HG03039 (cell line): ENCODE results near the gene ASIC2.

ENCODE experiments used
- ATAC-seq: cut with Tn5 transposase; IDR thresholded peaks from one replicate; pipeline ENCODE4 v1.9.1; 2021; ENCODE audit warnings: mild to moderate bottlenecking, moderate library complexity; ENCODE audit not compliant: unreplicated experiment

ASIC2 gene

GRCh38 chr17:33288954-33289353 is 4.1 kb downstream of the ASIC2 start:
- no peak for ATAC-seq

GRCh38 chr17:33287096-33287725 is 5.9 kb downstream of the ASIC2 start:
- ATAC-seq, result no peak

- ATAC-seq, result no peak
Measured at GRCh38 chr17:33285413-33285812, 7.7 kb downstream of the ASIC2 start.

GRCh38 chr17:33284022-33284421 is 9.1 kb downstream of the ASIC2 start:
- no peak for ATAC-seq

GRCh38 chr17:33280162-33280943 is 12.7 kb downstream of the ASIC2 start:
- no peak for ATAC-seq

GRCh38 chr17:33277436-33278100 is 15.5 kb downstream of the ASIC2 start:
- no peak for ATAC-seq

GRCh38 chr17:33273743-33274410 is 19.2 kb downstream of the ASIC2 start:
- no peak for ATAC-seq

GRCh38 chr17:33273271-33273670 is 19.8 kb downstream of the ASIC2 start:
- no peak for ATAC-seq

- ATAC-seq, result no peak
Measured at GRCh38 chr17:33272438-33272837, 20.7 kb downstream of the ASIC2 start.

GRCh38 chr17:33269337-33270060 is 23.6 kb downstream of the ASIC2 start:
- no peak for ATAC-seq

- ATAC-seq, result no peak
Measured at GRCh38 chr17:33267851-33268548, 25.1 kb downstream of the ASIC2 start.

GRCh38 chr17:33267271-33267790 is 25.8 kb downstream of the ASIC2 start:
- ATAC-seq, result no peak

- no peak for ATAC-seq
Measured at GRCh38 chr17:33266611-33267010, 26.5 kb downstream of the ASIC2 start.

GRCh38 chr17:33266116-33266515 is 27.0 kb downstream of the ASIC2 start:
- no peak for ATAC-seq

- no peak for ATAC-seq
Measured at GRCh38 chr17:33263396-33263795, 29.7 kb downstream of the ASIC2 start.

- no peak for ATAC-seq
Measured at GRCh38 chr17:33262266-33263123, 30.6 kb downstream of the ASIC2 start.

- ATAC-seq, result no peak
Measured at GRCh38 chr17:33261820-33262219, 31.3 kb downstream of the ASIC2 start.

GRCh38 chr17:33260638-33261037 is 32.5 kb downstream of the ASIC2 start:
- no peak for ATAC-seq

GRCh38 chr17:33258296-33258695 is 34.8 kb downstream of the ASIC2 start:
- no peak for ATAC-seq
